CD4-positive, alpha-beta T cell treated with Interferon alpha-2 for 1 hour (primary cell): ENCODE results near the gene CYP46A1.
"Not testable (repeated sequence)": the region's sequence is repeated elsewhere in the genome, so short reads cannot be mapped to it uniquely, and the experiment has no call there.

ENCODE experiments used
- DNase-seq, 2 donors: peaks; one replicate each; pipeline ENCODE4 v3.0.0-alpha.2; 2020 to 2022

CYP46A1 gene

DNA sequence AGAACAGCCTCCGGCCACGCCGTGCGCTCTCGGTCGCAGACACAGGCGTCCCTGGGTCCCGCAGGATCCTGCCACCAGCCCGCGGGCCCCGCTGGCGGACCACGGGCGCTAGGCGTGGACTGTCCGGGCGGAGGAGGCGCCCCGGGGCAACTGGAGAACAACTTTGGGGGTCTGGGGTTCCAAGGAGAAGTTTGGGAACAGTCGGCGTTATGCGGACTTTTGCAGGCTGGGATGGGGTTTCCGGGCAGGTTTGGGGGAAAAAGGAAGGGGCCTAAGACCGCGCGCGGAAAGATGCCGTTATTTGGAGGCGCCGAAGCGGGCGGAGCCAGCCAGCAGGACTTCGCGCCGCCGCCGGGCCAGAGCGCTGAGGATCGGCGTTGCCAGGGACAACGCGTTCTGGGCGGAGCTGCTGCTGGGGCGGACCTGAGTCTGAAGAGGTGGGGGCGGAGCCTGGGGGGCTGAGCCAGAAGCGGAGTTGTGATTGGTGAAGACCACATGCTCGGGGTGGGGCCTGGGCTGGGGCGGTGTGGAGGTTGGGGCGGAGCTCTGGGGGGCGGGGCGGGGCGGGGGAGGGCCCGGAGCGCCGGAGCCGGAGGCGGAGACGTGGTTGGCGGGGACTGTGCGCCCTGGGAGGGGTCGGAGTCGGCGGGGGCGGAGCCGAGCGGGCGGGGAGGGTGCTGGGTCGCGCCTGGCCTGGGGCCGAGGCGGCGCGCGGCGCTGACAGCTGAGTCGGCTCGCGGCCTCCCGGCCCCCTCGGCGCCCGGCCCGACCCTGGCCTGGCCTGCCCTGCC is at the start of gene CYP46A1:
Gene CYP46A1, plus strand, starts transcription at position 680 of the 791 bp plus-strand sequence. CDS start 120 bp downstream, outside the sequence.
- DNase-seq = peak; percentile 99

DNA sequence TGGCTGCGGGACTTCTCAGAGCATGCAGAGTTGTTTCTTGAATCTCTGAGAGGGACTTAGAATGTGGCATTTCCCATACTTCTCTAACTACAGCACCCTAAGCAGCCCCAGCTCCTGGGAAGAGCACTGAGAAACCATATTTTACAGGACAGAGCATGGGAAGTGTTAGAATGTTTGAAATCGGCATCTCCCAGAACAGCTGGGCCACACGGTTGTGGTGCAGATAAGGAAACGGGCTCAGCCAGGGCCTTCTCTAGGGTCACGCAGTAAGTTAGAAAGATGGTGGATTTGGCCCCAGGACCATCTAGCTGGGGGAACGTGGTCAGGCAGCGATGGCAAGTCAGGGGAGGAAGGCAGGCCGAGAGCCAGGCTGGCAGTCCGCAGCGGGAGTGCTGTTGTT is 49.7 kb upstream of the CYP46A1 start:
- DNase-seq = no peak

DNA sequence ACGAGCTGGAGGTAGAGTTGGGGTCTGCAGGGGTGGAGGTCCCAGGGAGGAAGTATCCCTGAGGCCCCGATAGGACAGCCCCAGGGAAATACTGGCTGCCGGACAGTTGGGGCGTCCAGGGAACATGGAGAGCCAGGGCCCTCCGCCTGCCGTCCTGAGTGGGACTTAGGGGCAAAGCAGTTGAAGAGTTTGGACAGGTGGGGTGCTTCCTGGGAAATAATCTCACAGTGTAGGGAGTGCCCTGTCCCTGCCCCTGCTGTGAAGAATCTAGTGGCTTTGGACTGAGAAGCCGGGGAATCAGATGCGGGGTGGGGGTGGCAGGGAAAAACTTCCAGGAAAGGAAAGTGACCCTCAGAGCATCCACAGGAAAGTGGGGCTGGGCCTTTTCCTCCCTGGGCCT is 49.0 kb upstream of the CYP46A1 start:
- DNase-seq = no peak

DNA sequence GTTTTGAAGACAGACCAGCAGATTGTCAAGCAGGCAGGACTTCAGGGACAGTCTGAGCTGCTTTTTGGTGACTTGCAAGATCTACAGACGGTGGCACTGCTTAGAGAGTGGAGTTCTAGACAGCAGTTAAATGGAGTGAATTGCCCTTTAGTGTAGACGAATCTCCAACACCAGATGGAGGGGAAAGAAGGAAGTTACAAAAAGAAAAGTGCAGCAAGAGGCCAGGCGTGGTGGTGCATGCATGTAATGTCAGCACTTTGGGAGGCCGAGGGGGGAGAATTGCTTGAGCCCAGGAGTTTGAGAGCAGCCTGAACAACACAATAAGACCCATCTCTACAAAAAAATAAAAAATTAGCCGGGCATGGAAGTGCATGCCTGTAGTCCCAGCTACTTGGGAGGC is 47.6 kb upstream of the CYP46A1 start:
- DNase-seq = no peak

DNA sequence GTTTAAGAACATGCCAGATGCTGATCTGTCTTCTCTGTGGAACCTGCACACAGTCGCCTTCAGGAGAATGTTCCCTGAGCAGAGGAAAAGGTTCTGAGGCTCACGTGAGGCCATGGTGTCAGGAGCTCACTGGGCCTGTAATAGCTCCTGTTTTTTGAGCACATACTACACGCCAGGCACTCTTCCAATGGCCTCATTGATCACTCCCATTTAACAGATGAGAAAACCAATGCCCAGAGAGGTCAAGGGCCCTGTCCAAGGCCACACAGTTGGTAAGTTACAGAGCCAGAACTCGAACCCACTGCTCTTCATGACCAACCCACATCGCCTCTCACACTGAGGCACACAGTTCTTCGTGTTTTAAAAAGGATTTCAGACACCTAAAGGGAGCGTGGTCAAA is 46.5 kb upstream of the CYP46A1 start:
- DNase-seq = no peak

DNA sequence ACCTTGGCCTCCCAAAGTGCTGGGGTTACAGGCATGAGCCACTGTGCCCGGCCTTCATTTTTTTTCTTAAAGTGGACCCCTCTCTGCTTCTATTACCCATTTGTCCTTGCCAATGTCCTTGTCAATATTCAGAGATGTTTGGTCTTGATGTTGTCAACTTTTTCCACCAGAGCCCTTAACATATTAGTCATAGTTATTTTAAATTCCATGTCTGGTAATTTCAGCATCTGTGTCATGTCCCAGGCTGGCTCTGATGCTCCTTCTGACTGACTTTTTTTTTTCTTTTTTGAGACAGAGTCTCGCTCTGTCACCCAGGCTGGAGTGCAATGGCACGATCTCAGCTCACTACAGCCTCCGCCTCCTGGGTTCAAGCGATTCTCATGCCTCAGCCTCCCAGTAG is 41.3 kb upstream of the CYP46A1 start:
- not testable (repeated sequence) for DNase-seq

DNA sequence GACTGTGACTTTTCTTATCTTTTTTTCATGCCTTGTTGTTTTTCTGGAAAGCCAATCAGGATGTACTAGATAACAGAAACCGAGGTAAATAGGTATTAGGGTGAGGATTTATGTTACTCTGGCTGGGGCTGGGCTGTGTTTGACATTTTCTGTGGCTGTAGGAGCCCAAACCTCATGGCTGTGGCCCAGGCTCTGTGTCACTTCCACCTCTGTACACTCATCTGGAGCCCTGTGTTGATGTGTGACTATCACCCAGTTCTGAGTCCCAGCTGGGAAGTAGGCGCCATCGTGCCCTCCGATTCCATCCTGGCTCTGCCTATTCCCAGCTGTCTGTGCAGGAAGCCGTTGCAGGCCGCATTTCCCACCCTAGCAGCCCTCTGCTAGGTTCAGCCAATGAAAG is 40.8 kb upstream of the CYP46A1 start:
- no peak for DNase-seq

DNA sequence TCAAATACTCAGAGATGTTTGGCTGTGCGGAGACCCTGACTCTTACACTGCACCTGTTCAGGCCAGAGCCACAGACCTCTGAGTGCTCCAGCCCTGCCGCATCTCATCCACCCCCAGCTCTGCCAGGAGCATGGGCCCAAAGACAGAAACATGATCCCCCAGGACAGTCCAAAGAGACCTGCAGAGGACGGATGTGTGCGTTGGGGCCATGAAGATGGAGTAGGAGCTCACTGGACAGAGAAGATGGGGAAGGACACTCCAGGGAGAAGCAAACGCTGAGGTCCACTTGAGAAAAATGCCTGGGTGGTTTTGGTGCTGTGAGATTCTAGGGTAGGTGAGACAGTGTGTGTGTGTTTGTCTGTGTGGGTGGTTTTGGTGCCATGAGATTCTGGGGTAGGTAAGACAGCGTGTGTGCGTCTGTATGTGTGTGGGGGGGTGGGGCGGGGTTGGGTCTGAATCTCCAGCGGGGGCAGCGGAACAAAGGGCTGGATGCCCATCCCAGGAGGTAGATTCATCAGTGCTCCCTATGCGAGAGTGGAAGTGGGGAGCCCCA is 40.0 kb upstream of the CYP46A1 start:
- no peak for DNase-seq

DNA sequence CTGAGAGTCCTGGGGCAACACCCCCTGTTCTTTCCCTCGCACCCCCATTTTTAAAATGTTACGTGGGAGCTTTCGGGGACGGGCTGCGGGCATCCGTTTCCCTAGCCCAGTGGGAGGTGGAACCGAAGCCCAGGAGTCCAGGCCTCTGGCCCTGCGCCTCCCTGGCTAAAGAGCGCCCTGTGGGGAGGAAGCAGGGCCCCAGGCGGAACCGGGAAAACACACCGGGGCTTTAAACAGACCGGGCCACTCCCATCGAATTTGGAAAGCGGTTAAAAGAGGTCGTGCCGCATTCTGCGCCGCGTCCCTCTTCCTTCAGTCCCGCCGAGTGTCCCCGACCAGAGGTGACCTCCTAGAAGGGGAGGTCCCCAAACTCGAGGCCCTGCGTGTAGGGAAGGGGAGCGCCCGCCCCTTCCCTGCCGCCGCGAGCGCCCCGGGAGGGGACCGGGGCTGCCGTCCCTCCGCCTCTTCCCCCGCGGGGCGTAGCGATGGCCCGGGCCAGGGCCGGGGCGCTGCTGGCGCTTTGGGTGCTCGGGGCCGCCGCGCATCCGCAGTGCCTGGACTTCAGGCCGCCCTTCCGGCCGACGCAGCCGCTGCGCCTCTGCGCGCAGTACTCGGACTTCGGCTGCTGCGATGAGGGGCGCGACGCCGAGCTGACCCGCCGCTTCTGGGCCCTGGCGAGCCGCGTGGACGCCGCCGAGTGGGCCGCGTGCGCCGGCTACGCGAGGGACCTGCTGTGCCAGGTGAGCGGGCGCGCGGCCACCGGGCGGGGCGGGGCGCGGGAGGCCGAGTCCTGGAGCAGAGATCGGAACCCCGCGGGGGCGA is 39.2 kb upstream of the CYP46A1 start, which contains the start of gene HHIPL1:
Gene HHIPL1, plus strand, starts transcription at position 407 of the 822 bp plus-strand sequence. Its CDS starts 79 bp downstream, at position 486.
- DNase-seq = no peak

DNA sequence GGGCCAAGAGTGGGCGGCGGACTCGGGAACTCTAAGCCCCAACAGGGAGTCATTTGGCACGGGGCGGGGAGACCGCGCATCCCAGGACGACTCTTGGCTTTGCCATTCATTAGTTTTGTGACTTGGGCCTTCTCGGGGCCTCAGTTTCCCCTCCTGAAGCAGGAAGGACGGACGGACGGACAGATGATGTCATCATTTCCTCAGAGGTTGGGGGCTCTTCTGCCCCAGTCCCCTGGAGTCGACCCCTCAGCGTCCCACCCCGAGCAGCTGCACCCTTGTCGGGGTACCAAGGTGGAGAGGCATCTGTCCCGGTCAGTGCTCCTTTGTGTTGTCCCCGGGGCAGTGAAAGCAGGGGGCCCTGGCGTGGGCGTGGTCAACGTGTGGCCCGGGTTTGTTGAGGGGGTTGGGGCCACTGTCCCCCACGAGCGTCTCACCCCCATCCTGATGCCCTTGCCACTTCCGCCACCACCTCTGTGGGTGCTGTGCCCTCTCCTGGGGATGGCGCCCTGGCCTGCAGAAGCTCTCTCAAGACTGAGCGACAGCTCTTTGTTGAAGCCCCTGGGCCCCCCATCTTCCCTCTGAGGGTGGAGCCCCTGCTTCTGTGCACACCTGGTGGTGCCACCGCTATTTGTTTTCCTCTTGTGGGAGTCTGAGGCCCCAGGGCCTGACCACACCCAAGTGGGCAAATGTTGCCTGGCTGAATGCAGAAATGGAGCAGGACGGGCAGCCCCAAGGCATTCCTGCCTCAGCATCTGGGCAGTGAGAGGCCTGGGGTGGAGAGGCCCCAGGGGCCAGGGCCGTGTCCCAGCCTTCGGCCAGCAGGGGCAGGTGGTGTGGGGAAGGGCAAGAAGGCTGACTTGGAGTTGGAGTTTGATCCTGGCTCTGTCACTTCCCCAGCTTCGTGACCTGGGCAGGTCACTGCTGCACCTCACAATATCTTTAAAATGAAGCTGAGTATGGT is 38.3 kb upstream of the CYP46A1 start:
- no peak for DNase-seq

DNA sequence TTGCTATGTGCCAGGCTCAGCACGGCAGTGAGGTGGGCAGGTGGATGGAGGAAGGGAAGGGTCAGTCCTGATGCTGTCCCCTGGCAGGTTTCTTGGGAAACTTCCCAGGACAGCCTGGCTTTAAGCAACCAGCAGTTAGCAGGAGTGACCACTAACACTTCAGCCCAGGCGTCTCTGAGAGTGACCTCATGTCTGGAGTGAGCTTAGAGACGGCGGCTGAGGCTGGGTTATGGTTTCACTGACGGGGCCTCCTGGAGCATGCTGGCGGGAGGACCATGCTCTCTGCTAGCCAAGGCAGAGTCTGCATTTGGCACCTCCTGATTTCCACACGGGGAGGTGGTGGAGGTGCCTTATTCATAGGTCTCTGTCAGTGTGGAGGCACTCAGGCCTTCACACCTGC is 36.7 kb upstream of the CYP46A1 start:
- DNase-seq = no peak

DNA sequence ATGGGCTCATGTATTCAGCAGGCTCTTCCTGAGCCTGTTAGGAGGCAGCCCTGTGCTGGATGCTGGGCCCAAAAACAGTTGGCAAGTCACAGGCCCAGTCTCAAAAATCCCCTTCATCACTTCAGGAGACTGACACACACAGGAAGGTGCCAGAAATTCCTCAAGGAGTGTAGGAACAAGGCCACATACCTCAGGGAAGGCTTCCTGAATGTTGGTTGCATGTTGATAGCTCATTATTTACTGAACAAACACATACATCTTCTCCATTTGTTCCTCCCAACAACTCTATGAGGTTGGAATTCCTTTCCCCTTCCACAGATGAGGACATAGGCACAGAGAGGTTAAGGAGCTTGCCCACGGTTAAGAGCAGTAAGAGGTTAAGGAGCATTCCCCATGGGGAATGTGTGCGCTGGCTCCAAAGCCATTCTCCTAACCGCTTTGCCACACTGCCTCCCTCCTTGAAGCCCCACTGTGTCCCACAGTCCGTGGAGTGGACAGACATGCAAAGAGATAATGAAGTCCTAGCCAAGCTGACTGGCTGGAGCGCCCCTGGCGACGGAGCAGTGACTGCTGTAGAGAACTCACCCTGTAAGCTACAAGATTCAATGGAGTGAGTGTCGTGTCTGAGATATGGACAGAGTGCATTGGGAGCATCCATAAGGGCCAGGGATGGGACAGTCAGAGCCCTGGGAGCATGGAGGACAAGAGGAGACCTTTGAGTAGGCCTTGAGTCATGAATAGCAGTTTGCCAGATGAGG is 35.9 kb upstream of the CYP46A1 start:
- no peak for DNase-seq

DNA sequence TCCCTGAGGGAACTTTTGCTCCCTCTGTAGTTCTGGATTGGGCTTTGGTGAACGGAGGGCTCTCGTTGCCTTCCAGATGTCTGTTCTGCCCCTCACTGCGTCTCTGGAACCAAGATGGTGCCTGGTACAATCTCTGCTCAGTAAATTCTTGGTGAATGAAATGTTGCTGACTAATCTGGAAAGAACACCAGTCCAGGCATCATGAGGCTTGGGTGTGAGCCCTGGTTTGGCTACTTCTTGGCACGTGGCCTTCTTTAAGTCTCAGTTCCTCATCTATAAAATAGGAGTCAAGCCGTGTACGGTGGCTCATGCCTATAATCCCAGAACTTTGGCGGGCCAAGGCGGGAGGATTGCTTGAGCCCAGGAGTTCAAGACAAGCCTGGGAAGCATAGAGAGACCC is 34.9 kb upstream of the CYP46A1 start:
- DNase-seq = no peak

DNA sequence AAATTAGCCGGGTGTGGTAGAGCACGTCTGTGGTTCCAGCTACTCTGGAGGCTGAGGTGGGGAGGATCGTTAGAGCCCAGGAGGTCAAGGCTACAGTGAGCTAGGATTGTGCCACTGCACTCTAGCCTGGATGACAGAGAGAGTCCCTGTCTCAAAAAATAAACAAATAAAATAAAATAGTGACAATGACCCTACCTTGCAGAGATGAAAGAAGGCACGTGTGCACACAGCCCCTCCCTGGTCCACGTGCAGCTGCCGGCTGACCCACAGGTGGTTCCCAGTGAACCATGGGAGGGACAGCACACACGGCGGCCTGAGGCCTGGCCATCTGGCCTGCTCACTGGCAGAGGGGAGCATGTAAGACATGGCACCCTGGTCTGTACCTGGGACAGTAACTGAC is 34.5 kb upstream of the CYP46A1 start:
- DNase-seq = no peak

DNA sequence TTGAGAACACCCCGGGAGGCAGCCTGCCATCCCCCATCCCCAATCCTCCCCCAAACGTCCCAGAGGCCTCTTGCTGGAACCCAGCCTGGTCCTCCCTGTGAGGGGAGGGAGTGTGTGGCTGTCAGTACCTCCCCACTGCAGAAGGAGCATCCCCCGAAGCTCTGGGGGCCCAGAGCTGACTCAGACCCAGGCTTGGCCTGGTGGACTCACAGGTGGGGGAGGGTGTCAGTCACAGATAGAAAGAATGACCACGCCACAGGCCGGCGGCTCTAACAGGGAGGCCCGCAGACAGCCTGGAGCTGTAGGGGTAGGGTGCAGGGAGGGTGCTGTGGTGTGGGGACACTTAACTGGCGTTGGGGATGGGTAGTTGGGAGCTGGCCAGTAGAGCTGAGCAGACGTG is 33.9 kb upstream of the CYP46A1 start:
- DNase-seq = no peak

DNA sequence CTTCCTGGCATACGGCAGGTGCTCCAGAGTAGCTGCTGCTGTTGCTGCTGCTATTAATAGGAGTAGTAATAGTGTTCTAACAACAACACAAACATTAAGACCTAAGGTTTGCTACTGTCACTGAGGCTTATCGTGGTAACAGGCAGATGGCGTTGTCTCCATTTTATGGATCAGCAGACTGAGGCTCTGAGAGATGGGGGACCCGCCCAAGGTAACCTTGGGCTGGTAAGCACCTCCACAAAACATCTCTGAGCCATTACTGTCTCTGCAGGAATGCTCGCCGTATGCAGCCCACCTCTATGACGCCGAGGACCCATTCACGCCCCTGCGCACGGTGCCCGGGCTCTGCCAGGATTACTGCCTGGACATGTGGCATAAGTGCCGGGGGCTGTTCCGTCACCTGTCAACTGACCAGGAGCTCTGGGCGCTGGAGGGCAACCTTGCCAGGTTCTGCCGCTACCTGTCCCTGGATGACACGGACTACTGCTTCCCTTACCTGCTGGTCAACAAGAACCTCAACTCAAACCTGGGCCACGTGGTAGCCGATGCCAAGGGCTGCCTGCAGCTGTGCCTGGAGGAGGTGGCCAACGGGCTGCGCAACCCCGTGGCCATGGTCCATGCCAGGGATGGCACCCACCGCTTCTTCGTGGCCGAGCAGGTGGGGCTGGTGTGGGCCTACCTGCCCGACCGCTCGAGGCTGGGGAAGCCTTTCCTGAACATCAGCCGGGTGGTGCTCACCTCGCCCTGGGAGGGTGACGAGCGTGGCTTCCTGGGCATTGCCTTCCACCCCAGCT is 31.9 kb upstream of the CYP46A1 start:
- DNase-seq = no peak

DNA sequence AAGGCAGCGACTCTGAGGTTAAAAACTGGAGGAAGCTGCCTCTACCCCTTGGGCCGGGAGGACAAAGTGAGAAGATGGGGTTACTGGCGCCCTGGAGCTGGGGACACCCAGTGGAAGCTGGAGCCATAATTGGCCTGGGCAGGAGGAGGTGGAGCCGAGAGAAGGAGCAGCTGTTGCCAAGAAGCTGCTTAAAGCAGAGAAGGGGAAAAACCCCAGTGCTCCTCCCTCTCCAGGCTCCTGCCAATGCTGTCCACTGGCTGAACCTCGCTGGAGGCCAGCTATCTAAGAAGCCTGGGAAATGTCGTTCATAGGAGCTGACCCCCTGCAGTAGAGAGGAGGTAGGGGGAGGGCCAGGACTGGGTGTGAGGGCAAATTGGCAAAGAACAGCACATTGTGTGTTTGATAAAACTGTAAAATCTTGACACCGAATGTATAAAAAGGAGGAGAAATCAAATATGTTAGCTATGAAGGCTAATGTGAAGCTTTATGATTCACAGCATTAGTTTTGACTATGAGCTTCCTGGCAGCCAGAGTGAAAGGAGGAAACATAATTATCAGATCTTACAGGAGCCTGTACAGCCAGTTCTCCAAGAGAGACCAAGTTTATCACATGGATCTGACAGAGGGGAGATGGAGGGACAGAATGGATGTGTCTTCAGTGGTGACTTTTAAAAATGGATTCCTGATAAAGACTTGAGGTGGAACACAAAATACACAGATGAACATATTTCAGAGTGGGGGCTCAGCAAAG is 29.7 kb upstream of the CYP46A1 start:
- no peak for DNase-seq

DNA sequence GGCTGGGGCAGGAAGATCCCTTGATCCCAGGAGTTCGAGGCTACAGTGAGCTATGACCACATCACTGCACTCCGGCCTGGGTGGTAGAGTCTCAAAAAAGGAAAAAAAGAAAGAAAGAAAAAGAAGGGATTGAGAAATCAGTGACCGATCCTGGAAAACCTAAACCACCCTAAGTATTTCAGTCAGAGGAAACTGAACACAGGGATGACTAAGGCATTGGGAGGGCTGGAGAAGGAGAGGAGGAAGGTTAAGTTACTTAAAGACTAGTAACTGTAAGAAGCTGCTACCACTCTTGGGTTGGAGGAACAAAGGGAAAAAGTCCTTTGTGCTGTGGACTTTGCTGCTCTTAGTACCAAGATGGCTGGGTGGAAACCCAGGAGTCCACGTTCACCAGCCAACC is 28.6 kb upstream of the CYP46A1 start:
- DNase-seq = no peak

DNA sequence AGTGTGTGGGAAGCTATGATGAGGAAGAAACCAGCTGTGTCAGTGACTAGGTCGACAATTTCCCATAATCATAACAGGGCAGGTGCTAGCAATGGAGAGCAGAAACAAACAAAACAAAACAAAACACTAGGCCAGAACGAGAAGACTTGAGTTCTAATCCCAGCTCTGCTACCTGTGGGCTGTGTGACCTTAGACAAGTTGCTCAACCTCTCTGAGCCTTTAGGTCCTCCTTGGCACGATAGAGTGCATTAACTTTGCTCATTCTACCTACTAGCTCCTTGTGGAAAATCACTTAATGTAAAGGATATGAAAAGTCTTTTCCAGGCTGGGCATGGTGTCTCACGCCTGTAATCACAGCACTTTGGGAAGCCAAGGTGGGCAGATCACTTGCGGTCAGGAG is 27.9 kb upstream of the CYP46A1 start:
- no peak for DNase-seq

DNA sequence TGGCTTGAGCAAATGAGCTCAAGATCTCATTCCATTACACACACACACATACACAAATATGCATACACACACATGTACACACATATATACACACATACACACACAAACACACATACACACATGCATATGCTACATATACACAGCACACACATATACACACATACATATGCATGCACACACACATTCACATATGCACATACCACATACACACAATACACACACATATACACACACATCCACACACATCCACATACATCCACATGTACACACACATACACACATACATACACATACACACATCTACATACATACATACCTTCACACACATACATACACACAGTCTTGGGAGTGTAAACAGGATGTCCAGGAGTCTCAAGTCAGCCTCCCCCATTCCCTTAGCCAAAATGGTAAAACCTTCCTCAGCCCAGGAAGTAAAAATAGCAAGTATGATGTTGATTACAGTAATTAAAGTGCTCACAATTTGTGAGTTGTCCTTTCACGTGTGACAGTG is 26.4 kb upstream of the CYP46A1 start:
- no peak for DNase-seq
